ENCODE data around the gene KIF6.

DNA sequence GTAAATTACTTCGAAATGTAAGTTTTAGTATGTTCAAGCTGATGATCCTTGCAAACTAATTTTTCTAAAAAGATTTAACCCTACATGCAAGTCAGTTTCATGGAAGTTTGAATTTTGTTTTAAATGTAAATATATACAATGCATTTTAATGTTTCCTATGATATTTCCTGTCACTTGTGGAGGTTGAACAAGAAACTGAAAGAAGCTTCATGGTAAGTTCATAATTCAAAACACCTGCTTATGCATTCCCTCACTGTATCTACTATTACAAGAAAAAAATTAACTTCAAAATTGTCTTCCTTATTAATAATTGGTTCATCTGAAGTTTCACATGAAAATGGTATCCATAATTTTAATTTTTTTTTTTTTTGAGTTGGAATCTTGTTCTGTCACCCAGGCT, 24.8 kb downstream of the KIF6 start:
- TF ChIP-seq, protein P1, sequence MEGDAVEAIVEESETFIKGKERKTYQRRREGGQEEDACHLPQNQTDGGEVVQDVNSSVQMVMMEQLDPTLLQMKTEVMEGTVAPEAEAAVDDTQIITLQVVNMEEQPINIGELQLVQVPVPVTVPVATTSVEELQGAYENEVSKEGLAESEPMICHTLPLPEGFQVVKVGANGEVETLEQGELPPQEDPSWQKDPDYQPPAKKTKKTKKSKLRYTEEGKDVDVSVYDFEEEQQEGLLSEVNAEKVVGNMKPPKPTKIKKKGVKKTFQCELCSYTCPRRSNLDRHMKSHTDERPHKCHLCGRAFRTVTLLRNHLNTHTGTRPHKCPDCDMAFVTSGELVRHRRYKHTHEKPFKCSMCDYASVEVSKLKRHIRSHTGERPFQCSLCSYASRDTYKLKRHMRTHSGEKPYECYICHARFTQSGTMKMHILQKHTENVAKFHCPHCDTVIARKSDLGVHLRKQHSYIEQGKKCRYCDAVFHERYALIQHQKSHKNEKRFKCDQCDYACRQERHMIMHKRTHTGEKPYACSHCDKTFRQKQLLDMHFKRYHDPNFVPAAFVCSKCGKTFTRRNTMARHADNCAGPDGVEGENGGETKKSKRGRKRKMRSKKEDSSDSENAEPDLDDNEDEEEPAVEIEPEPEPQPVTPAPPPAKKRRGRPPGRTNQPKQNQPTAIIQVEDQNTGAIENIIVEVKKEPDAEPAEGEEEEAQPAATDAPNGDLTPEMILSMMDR (IDR thresholded peaks at IDR 0.05), result no peak
- TF ChIP-seq POLR2AphosphoS5 (IDR thresholded peaks at IDR 0.05), result no peak

Measured in gastroesophageal sphincter (tissue), 3 donors.